ENCODE data around the gene PPARG. TPM values are rescaled to one million over a fixed set of nuclear protein-coding genes. Genes with fewer than 3 reads are reported as not detected.
"Not testable (repeated sequence)": the region's sequence is repeated elsewhere in the genome, so short reads cannot be mapped to it uniquely, and the experiment has no call there.

Gene PPARG
- polyA plus RNA-seq, 3 donors, result 24.3 to 28.2 (median 25.2) TPM

DNA sequence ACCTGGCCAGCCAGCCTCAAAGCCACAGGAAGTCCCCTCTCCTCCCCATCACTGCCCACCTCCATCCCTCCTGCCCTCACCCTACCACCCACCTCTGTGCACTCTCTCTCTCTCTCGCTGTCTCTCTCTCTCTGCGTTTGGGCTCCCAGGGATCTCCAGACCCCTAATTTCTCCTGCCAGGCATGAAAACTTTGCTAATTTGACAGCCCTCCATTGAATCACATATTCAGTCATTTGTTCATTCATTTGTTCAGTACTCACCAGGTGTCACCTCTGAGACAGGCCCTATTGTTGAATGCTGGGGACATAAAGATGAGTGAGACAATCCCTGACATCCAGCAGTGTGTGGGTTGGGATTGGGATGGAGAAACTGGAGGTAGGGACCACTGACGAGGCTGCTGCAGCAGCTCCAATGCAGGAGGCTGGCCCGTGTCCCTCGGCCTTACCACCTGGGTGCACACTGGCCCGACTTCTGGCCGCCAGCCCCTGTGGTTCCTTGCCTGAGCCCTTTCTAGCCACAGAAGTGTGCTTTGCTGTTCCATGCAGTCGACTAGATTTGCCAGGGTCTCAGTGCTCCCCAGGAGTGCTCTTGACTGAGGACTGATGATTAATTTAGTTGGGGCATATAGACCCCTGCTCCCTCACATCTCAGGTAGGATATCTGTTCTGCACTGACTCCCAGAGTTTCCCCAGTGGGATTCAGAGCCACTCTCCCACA lies 156.8 kb downstream of the PPARG start:
- DNase-seq (ENCODE audit: extremely low read depth in 1 of 11, low read depth in 9 of 11, low spot score in 4 of 11), result no peak

DNA sequence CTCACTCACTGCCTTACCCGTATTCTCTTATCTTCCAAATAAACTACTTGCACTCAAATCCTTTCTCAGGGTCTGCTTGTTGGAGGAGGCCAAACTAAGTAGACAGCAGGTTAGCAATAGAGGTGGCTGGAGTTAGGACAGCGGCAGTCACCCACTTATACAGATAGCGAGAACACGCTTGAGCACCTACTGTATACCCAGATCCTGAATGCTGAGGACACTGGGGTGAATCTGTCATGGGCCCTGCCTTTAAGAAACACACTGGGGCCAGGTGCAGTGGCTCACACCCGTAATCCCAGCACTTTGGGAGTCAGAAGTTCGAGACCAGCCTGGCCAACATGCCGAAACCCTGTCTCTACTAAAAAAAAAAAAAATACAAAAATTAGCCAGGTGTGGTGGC lies 157.4 kb downstream of the PPARG start:
- no peak for DNase-seq (ENCODE audit: extremely low read depth in 1 of 11, low read depth in 9 of 11, low spot score in 4 of 11)

DNA sequence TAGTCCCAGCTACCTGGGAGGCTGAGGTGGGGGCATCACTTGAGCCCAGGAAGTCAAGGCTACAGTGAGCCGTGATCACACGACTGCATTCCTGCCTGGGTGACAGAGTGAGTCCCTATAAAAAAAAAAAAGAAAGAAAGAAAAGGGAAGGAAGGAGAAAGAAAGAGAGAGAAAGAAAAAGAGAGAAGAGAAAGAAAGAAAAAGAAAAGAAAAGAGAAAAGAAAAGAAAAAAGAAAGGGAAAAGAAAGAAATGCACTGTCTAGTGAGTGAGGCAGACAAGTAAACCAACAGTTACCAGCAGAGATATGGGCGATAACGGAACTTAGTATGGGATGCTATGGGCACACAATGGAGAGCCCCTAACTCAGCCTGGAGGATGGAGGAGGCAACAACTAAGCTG lies 158.2 kb downstream of the PPARG start:
- no peak for DNase-seq (ENCODE audit: extremely low read depth in 1 of 11, low read depth in 9 of 11, low spot score in 4 of 11)

DNA sequence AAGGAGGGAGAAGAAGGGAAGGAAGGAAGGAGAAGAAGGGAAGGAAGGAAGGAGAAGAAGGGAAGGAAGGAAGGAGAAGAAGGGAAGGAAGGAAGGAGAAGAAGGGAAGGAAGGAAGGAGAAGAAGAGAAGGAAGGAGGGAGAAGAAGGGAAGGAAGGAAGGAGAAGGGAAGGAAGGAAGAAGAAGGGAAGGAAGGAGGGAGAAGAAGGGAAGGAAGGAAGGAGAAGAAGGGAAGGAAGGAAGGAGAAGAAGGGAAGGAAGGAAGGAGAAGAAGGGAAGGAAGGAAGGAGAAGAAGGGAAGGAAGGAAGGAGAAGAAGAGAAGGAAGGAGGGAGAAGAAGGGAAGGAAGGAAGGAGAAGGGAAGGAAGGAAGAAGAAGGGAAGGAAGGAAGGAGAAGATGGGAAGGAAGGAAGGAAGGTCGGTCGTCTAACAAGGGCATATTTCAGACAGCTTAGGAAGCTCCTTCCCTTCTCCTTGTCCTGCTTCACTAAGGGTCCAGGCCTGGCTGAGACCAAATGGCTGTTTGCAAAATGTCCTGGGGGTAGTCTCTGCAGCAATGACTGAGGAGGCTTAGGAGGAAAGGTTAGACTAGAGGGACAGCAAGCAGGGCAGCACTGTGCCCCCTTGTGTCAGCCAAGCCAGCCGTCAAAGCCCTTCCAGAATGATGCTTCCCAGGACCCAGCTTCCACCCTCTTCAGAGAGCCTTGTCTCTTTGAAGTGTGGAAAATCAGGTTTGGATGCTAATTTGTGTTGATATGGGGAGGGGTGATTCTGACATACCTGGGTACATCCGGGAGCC lies 159.7 kb downstream of the PPARG start:
- not testable (repeated sequence) for DNase-seq (ENCODE audit: extremely low read depth in 1 of 11, low read depth in 9 of 11, low spot score in 4 of 11)

DNA sequence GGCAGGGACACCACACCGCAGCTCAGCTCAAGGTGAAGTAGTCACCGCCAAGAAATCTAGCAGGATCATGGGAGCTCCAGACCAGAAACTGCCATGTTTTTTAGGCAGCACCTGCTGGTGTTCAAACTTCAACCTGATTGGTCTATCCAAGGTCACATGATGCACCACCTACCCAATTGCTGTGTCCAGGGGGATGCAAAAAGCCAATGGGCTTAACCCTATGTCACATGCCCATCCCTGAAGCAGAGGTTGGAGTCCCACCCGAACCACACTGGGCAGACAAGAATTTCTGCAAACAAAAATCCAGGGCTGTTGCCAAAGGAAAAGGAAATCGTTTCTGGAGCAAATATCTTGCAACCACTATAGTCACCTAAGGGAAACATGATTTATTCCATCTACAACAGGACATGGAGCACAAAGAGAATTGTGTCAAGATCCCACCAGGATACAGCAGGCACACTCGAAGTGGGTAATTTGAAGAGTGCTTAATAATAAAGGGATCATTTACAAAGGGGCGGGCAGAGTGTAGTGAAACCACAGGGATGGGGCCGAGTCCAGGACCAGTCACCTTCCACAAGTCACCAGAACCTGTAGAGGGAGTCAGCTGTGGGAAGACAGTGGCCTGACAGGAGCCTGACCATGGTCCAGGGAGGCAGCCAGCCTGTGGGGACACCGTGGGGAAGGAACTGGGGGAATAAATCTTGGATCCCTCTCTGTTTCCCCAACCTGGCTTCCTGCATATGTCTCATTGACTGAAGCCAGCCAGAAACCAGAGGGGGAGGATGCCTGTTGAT lies 161.2 kb downstream of the PPARG start:
- DNase-seq (ENCODE audit: extremely low read depth in 1 of 11, low read depth in 9 of 11, low spot score in 4 of 11), result no peak

DNA sequence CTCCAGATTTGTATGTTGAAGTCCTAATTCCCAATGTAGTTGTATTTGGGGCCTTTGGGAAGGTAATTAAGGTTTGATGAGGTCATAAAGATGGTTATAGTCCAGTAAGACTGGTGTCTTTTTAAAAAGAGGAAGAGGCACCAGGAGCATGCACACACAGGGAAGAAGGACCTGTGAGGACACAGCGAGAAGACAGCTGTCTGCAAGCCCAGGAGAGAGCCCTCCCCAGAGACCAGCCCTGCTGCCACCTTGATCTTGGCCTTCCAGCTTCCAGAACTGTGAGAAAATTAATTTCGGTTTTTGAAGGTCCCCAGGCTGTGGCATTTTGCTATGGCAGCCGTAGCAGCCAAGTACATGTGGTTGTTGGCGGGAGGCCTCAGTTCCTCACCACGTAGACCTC lies 162.6 kb downstream of the PPARG start:
- DNase-seq (ENCODE audit: extremely low read depth in 1 of 11, low read depth in 9 of 11, low spot score in 4 of 11), result no peak

DNA sequence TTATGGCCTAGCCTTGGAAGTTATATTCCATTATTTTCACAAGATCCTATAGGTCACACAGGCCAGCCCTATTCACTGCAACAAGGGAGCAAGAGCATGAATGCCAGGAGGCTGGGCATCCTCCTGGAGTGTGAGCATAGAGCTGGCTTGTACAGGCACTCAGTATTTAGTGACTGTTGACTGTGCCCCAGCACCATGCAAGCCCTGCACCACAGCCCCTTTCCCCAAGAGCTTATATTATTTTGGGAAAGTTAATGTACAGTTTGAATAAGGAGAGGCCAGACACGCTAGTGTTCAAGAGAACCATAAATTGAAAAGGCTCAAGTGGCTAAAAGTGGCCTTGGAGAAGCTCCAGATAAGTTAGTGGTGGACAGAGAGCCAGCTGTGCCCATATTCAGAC lies 163.1 kb downstream of the PPARG start:
- no peak for DNase-seq (ENCODE audit: extremely low read depth in 1 of 11, low read depth in 9 of 11, low spot score in 4 of 11)

DNA sequence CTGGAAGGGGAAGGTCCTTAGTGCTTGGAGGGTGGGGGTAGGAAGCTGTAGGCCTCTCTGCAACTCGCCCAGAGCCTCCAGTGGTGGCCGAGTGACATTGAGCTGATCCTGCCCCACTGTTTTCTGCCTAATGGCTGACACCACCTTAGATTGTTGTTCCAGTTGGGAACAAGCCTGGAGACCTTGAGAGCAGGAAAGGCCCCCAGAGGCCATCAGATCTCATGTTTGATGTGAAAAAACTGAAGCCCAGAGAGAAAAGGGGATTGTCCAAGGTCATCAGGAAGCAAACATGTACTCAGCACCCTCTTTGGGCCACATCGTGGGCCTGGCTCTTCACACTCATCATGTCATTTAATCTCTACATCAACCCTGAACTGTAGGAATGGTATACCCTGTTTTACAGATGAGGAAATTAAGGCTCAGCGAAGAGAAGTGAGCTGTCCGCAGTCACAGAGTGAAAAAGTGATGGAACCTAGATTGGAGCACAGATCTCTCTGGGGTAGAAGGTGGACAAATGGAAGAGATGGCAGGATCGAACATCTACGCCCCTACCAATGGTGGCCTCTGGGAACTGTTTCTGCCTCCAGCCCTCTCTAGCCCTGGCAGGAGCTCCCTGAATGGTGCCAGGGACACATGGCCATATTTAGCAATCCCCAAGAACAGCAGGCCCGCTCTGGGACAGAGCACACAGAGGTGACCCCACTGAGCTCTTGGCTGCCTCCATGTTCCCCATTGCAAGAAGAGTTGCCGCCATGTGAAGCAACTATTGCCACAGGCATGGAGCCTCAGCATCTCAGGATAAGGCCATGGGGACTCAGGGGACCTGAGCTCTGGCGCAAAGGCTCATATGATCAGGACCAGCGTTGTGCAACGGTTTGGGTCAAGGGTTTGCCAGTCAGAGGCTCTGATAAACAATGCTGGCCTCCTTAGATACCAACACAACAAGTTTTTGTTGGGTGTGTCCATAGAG lies 163.8 kb downstream of the PPARG start:
- no peak for DNase-seq (ENCODE audit: extremely low read depth in 1 of 11, low read depth in 9 of 11, low spot score in 4 of 11)

DNA sequence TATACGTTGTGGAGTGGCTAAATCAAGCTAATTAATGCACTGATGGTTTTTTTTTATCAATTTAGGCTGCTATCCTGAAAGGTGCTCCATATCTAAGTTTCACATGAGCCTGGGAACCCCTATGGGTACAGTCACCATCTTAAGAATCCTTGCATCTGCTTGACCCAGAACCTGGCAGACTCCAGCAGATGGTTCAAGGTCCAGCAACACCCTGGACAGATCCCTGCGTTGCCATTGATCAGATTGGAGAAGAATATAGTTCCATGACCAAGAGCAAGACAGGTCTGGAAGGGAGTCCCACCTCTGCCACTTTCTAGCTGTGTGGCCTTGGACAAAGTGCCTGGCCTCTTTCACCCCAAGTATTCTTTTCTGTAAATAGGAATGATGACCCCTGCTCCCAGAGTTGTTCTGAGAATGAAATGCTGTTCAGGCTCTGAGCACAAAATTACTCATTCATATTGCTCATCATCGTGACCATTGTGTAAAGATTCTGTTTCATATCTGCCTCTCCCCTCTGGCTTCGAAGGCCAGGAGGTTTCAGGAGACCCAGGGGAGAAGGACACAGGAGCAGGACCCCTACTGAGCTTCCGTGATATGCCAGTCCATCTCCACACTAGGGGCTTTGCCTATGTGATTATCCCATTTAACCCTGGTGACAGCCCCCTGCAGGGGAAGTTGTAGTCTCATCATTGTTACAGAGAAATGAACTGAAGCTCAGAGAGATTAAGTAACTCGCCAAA lies 165.4 kb downstream of the PPARG start:
- DNase-seq (ENCODE audit: extremely low read depth in 1 of 11, low read depth in 9 of 11, low spot score in 4 of 11), result no peak

DNA sequence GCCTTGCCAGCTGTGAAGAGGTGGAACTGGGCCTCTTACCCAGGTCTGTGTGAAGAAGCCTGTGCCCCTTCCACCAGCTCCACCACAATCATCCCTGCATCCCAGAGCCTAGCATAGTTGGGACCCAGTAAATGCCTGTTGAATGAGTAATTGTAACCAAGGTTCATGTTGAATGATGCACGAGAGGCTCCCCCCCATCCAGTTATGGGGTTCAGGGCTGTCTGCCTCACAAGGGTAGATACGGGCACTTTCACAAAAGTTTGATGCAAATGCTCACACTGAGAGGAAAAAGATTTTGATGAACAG lies 165.9 kb downstream of the PPARG start:
- no peak for DNase-seq (ENCODE audit: extremely low read depth in 1 of 11, low read depth in 9 of 11, low spot score in 4 of 11)

DNA sequence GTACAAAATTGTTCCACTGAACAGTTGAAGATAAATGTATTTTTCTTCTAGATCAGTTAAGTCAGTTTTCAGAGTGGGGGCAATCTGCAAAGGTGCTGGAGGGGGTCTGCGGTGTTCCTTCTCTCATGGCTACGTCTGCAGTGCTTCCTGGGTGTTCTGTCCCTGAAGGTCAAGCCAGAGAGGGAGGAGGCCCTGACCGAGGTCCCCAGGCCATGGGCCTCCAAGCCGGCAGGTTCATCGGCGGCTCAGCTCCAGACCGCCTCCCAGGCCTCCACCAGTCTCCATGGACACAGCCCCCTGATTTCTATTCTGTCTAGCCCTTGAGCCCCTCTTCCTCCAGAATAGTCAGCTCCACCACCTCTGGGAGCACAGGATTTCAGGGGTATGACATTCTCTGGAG lies 166.9 kb downstream of the PPARG start:
- no peak for DNase-seq (ENCODE audit: extremely low read depth in 1 of 11, low read depth in 9 of 11, low spot score in 4 of 11)

DNA sequence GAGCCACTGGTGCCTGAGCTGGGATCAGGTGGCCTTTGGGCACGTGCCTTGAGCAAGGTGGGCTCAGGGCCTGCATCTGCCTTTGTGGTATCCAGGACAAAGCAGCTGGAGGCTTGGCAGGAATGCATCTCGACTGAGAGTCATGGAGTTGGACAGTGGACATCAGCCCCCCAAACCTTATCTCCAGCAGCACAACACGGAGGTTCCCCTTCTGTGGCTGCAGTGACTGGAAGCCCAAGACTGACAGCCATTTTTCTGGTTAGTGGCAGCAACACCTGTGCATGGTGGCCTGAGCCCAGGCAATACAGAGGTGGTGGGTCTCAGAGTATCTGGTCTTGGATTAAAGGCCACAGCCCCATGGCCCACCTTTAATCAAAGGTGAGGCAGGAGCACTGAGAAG lies 167.6 kb downstream of the PPARG start:
- no peak for DNase-seq (ENCODE audit: extremely low read depth in 1 of 11, low read depth in 9 of 11, low spot score in 4 of 11)

DNA sequence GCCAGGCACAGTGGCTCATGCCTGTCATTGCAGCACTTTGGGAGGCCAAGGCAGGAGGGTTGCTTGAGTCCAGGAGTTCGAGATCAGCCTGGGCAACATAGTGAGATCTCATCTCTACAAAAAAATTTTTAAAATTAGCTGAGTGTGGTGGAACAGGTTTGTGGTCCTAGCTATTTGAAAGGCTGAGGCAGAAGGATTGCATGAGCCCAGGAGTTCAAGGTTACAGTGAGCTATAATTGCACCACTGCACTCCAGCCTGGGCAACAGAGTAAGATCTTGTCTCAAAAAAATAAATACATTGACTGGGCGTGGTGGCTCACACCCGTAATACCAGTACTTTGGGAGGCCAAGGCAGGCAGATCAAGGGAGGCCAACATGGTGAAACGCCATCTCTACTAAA lies 168.5 kb downstream of the PPARG start:
- not testable (repeated sequence) for DNase-seq (ENCODE audit: extremely low read depth in 1 of 11, low read depth in 9 of 11, low spot score in 4 of 11)

DNA sequence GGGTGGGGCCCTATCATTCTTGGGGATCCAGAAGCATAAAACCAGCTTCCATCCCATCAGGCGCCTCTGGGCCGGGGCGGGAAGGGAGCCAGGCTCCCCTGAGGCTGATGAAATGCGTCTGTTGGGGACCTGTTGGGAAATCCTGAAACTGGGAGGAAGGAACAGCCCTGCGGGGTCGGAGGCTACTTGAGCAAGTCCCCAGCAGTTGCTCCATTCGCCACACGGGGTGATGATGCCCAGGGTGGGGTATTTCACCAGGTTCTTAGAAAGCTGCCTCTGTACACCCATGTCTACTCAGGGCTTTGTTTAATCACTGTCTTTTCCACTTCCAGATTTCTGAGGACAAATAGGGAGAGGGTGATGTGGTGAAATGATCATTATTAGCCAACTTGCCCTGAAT lies 170.0 kb downstream of the PPARG start:
- no peak for DNase-seq (ENCODE audit: extremely low read depth in 1 of 11, low read depth in 9 of 11, low spot score in 4 of 11)

DNA sequence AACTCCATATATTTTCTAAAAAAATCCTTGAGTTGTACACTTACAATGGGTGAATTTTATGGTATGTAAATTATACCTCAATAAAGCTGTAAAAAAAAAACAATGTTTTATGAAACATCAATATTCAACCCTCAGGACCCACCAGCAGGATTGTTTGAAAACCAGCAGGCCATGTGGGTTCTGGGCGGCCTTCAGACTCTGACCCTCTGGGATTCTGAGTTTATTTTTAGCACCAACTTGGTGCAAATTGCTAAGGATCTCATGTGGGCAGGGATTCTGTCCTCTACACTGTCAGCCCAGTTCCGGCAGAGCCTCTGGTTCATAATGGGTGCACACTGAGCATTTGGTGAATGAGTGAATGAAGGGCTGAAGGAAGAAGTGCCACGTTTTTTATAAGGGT lies 171.3 kb downstream of the PPARG start:
- no peak for DNase-seq (ENCODE audit: extremely low read depth in 1 of 11, low read depth in 9 of 11, low spot score in 4 of 11)

DNA sequence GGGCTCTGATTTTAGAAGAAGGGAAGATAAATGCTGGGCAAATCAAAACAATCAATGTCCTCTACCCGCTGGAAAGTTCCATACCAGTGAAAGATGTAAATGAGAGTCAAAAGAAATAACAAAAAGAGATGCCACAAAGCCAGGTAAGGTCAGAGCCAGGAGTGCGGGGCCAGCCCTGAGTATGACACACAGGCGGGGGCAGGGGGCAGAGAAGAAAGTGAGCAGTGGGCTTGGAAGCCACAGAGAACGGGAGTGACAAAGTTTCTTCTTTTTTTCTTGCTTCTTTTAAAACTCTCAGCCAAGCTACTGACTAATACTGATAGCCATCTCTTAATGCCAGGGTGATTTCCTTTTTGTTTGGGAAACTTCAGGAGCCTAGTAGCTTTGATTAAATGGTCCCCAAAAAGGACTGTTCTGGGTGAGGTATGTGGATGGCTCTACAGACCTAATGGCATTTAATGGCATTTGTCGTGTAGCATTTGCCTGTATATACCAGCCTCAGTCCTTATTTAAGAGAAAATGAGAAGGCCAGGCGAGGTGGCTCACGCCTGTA lies 172.3 kb downstream of the PPARG start:
- no peak for DNase-seq (ENCODE audit: extremely low read depth in 1 of 11, low read depth in 9 of 11, low spot score in 4 of 11)

DNA sequence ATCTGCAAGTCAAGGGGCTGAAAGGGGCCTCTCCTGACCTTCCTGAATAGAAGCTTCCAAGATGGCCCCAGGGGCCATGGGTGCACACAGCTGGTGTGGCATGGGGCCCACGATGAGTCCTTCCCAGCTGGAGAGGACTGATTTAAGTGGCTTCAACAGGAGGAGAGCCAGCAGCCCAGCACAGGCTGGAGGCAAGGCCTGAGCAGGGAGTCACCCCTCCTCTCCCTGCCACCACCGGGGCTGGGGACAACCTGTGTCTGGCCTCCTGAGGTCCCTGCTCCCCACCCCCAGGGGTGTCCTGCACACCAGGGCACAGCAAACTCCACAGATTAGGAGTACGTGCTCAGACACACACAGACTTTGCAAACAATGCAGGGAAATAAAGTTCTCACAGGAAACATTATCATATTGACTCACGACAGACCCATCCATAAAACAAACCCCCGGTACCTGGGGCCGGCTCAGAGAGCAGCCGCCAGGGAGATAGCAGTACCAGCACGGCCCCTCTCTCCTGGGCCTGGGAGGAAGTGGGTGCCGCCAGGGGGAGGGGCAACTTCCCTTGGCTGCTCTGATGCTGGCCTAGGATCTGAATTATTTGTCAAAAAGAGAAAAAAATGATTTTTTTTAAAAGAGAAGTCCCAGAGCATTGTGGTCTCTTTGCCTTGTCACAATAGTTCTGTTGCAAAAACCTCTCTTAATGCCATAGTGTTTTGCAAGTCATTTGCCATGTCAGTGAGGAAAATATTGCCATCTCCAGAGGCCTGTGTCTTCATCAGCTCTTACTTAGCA lies 173.5 kb downstream of the PPARG start:
- DNase-seq (ENCODE audit: extremely low read depth in 1 of 11, low read depth in 9 of 11, low spot score in 4 of 11), result no peak

Measured in renal cortex interstitium (tissue), 11 donors.